Measurements from ENCODE around the gene ANAPC13. TPM values are rescaled to one million over a fixed set of nuclear protein-coding genes. Genes with fewer than 3 reads are reported as not detected.

ANAPC13 gene
- total RNA-seq, 4 donors from 2014 or later, result 32.5 to 78.9 (median 49.4) TPM

GRCh38 chr3:134448664-134449063 is 37.1 kb downstream of the ANAPC13 start:
- Histone ChIP-seq H3K27me3 (no peaks in the 10 kb centered on the region), H3K27ac (replicated peaks in 1 of 4) (no peak overlapping the region), H3K9me3 (peaks cover 0 to 8% (median 0%) of the 10 kb centered on the region in 4 donors), H3K36me3 (no peaks in the 10 kb centered on the region), H3K4me3 (no peak overlapping the region), H3K4me1 (peaks cover 10 to 24% (median 17%) of the 10 kb centered on the region in 4 donors)
- peak; percentile 45 for DNase-seq (ENCODE audit: extremely low spot score)
- 85% methylated on average over 5 of the region's 5 CpGs for WGBS
- intact Hi-C loops (cut with DNase I), result loop anchor here (5.0 kb wide), 1 partner anchor 46 kb away; no protein-coding TSS in a partner anchor
- TF ChIP-seq EP300 (IDR thresholded peaks at IDR 0.05) (no peak), POLR2A (IDR thresholded peaks at IDR 0.05; ENCODE audit: low read depth) (no peak), POLR2AphosphoS5 (IDR thresholded peaks at IDR 0.05) (no peak)
- TF ChIP-seq, protein P1, sequence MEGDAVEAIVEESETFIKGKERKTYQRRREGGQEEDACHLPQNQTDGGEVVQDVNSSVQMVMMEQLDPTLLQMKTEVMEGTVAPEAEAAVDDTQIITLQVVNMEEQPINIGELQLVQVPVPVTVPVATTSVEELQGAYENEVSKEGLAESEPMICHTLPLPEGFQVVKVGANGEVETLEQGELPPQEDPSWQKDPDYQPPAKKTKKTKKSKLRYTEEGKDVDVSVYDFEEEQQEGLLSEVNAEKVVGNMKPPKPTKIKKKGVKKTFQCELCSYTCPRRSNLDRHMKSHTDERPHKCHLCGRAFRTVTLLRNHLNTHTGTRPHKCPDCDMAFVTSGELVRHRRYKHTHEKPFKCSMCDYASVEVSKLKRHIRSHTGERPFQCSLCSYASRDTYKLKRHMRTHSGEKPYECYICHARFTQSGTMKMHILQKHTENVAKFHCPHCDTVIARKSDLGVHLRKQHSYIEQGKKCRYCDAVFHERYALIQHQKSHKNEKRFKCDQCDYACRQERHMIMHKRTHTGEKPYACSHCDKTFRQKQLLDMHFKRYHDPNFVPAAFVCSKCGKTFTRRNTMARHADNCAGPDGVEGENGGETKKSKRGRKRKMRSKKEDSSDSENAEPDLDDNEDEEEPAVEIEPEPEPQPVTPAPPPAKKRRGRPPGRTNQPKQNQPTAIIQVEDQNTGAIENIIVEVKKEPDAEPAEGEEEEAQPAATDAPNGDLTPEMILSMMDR (IDR thresholded peaks at IDR 0.05), result no peak

DNA sequence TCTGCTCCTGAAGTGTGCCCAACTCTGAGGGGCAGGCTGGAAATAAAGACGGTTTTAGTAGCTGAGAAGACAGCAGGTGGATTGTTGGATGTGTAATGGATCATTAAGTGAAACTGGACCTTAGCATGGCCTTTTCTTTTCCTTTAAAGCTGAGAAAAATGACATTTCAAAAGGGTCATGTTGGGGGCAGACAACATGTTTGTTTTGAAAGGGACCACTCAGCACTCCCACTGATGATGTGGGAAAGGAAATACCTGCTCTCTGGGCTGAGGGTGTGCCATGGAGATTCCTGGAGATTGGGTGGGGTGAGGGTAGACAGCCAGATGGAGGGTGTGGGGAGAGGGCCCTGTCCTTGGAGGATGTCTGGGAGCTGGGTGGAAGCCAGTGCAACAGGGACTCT is 38.4 kb downstream of the ANAPC13 start:
- Histone ChIP-seq H3K36me3 (no peaks in the 10 kb centered on the region), H3K4me3 (no peak overlapping the region), H3K9me3 (peaks cover 0 to 8% (median 0%) of the 10 kb centered on the region in 4 donors), H3K27ac (replicated peaks in 1 of 4) (no peak overlapping the region), H3K4me1 (peaks cover 10 to 24% (median 17%) of the 10 kb centered on the region in 4 donors), H3K27me3 (no peaks in the 10 kb centered on the region)
- TF ChIP-seq EP300 (IDR thresholded peaks at IDR 0.05) (no peak), POLR2A (IDR thresholded peaks at IDR 0.05; ENCODE audit: low read depth) (no peak), POLR2AphosphoS5 (IDR thresholded peaks at IDR 0.05) (no peak)
- DNase-seq (ENCODE audit: extremely low spot score), result peak; percentile 66
- intact Hi-C loops (cut with DNase I), result loop anchor here (5.0 kb wide), 1 partner anchor 45 kb away; no protein-coding TSS in a partner anchor
- WGBS, result 94% methylated on average over 1 of the region's 1 CpG

DNA sequence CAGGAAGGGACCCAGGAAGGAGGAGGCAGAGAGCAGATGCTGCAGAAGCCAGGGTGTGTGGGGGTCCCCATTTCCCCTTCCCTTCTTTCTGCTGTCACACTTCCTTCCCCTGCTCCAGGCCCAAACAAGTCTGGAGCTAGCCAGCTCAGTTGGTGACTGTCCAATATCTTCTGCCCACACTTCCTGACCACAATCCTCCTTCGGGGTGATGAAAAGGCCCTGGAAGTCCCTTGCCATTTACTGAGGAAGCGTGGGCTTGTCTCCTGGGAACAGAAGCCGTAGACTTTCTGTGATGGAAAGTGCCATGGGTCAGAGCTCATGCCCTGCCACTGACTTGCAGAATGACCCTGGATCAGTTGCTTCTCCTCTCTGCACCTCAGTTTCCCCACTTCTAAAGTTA is 39.0 kb downstream of the ANAPC13 start:
- TF ChIP-seq, protein P1 (IDR thresholded peaks at IDR 0.05), result no peak
- TF ChIP-seq POLR2AphosphoS5 (IDR thresholded peaks at IDR 0.05) (no peak), EP300 (IDR thresholded peaks at IDR 0.05) (no peak), POLR2A (IDR thresholded peaks at IDR 0.05; ENCODE audit: low read depth) (no peak)
- Histone ChIP-seq H3K4me1 (peaks cover 10 to 24% (median 17%) of the 10 kb centered on the region in 4 donors), H3K36me3 (no peaks in the 10 kb centered on the region), H3K4me3 (no peak overlapping the region), H3K27me3 (no peaks in the 10 kb centered on the region), H3K9me3 (peaks cover 0 to 8% (median 0%) of the 10 kb centered on the region in 4 donors), H3K27ac (replicated peaks in 1 of 4) (no peak overlapping the region)
- DNase-seq (ENCODE audit: extremely low spot score), result peak; percentile 39
- intact Hi-C loops (cut with DNase I), result loop anchor here (5.0 kb wide), 1 partner anchor 44 kb away; no protein-coding TSS in a partner anchor
- 33% methylated on average over 1 of the region's 3 CpGs for WGBS

GRCh38 chr3:134445636-134446035 is 40.1 kb downstream of the ANAPC13 start:
- intact Hi-C loops (cut with DNase I), result loop anchor here (5.0 kb wide), 1 partner anchor 43 kb away; no protein-coding TSS in a partner anchor
- 37% methylated on average over 1 of the region's 1 CpG for WGBS
- no peak for DNase-seq (ENCODE audit: extremely low spot score)
- no peak for TF ChIP-seq EP300 (IDR thresholded peaks at IDR 0.05)
- no peak for TF ChIP-seq POLR2AphosphoS5 (IDR thresholded peaks at IDR 0.05)
- TF ChIP-seq, protein P1 (IDR thresholded peaks at IDR 0.05), result no peak
- TF ChIP-seq POLR2A (IDR thresholded peaks at IDR 0.05; ENCODE audit: low read depth), result no peak
- peaks cover 10 to 24% (median 17%) of the 10 kb centered on the region in 4 donors for H3K4me1 ChIP-seq
- no peaks in the 10 kb centered on the region for H3K27me3 ChIP-seq
- no peak overlapping the region for H3K27ac ChIP-seq (replicated peaks in 1 of 4)
- no peak overlapping the region for H3K4me3 ChIP-seq
- peaks cover 0 to 8% (median 0%) of the 10 kb centered on the region in 4 donors for H3K9me3 ChIP-seq
- no peaks in the 10 kb centered on the region for H3K36me3 ChIP-seq

DNA sequence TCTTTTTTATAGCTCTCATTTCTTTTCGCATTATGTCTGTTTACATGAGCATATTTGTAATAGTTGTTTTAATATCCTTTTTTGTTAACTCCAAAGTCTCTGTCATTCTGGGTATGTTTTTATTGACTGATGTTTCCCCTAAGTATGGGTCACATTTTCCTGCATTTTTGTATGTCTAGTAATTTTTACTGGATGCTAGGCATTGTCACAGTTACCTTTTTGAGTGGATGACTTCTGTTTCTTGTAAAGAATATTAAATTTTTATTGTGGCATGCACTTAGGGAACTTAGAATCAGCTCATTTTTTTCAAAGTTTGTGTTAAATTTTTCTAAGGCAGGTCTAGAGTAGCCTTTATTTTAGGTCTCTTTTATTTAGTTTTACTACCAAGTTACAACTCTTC is 40.7 kb downstream of the ANAPC13 start:
- 97% methylated on average over 1 of the region's 1 CpG for WGBS
- DNase-seq (ENCODE audit: extremely low spot score), result no peak
- H3K4me1 ChIP-seq, result peaks cover 10 to 24% (median 17%) of the 10 kb centered on the region in 4 donors
- H3K27me3 ChIP-seq, result no peaks in the 10 kb centered on the region
- H3K9me3 ChIP-seq, result peaks cover 0 to 8% (median 0%) of the 10 kb centered on the region in 4 donors
- no peak overlapping the region for H3K4me3 ChIP-seq
- H3K27ac ChIP-seq (replicated peaks in 1 of 4), result no peak overlapping the region
- TF ChIP-seq EP300 (IDR thresholded peaks at IDR 0.05) (no peak), POLR2A (IDR thresholded peaks at IDR 0.05; ENCODE audit: low read depth) (no peak), POLR2AphosphoS5 (IDR thresholded peaks at IDR 0.05) (no peak)
- TF ChIP-seq, protein P1 (IDR thresholded peaks at IDR 0.05), result no peak
- H3K36me3 ChIP-seq, result no peaks in the 10 kb centered on the region
- intact Hi-C loops (cut with DNase I), result loop anchor here (5.0 kb wide), 1 partner anchor 43 kb away; no protein-coding TSS in a partner anchor

Data from esophagus muscularis mucosa (tissue), 4 donors.